Psoas muscle (tissue), 8 donors: ENCODE data around the gene SF3A1. TPM values are rescaled to one million over a fixed set of nuclear protein-coding genes. Genes with fewer than 3 reads are reported as not detected.
A peak's percentile ranks its signal among the peaks of the same experiment; 100 is the strongest.

Source experiments
- ATAC-seq, 4 donors: fragments of 200-7000 bp; cut with Tn5 transposase; one replicate each; pipeline ENCODE4 v1.9.1; 2020; ENCODE audit warnings: moderate library complexity in 3 of 4, mild to moderate bottlenecking in 2 of 4
- DNase-seq, 2 donors: peaks; one replicate each; pipeline ENCODE4 v3.0.0-alpha.2; 2020
- H3K27ac ChIP-seq: fragments of 200-600 bp; one replicate; pipeline ENCODE4 v1.8.0; 2022
- H3K27me3 ChIP-seq, 3 donors: fragments of 200-600 bp in 1 of 3; one replicate each; pipeline versions ENCODE4 v1.6.1 to v1.8.0; 2013 to 2022; ENCODE audit warnings: low read length in 2 of 3, mild to moderate bottlenecking in 2 of 3, moderate library complexity in 1 of 3; ENCODE audit not compliant: insufficient read depth in 3 of 3
- H3K36me3 ChIP-seq, 2 donors: fragments of 200-600 bp in 1 of 2; one replicate each; pipeline versions ENCODE4 v1.6.1 to v1.8.0; 2013 to 2022; ENCODE audit warnings: low read depth in 1 of 2, mild to moderate bottlenecking in 1 of 2, moderate library complexity in 1 of 2; ENCODE audit not compliant: insufficient read depth in 1 of 2
- H3K4me1 ChIP-seq: fragments of 200-600 bp; one replicate; pipeline ENCODE4 v1.8.0; 2022
- H3K4me3 ChIP-seq: fragments of 200-600 bp; one replicate; pipeline ENCODE4 v1.8.0; 2022; ENCODE audit warnings: mild to moderate bottlenecking
- H3K9me3 ChIP-seq: fragments of 200-600 bp; one replicate; pipeline ENCODE4 v1.8.0; 2022
- WGBS, 3 donors: extraction: QIAGEN DNeasy Blood & Tissue Kit; methylation state at CpG; one replicate each; pipeline versions ENCODE4 v1.1.6 to v1.1.7; 2013; 5-methylcytosine and 5-hydroxymethylcytosine counted together
- intact Hi-C, 2 donors: fragments of 100-400 bp; cut with DNase I; formaldehyde crosslinking; loops; one replicate each; pipeline versions ENCODE4 v1.11.0 to v1.14.2; 2022
- polyA plus RNA-seq, 3 donors: library from polyadenylated mRNA; stranded (reverse); fragments of 200-250 nt; gene quantifications; one replicate each; pipeline ENCODE4 v1.2.3, GENCODE V29; 2013
- total RNA-seq, 4 donors: library from RNA; stranded (reverse); fragmentation: NEBNext Ultra II Directional in 2 of 4; extraction: Animal tissue kit (Norgen Biotek cat#: 25700) in 2 of 4; gene quantifications; one replicate each; pipeline versions ENCODE4 v1.2.1 to v1.2.4, GENCODE V29; 2021 to 2023
- TF ChIP-seq, protein P1 (sequence below): fragments of 200-600 bp; IDR thresholded peaks from one replicate; pipeline ENCODE4 v1.8.0; 2022; ENCODE audit warnings: antibody characterized with exemption
- donor health status: healthy with polysubstance abuse.
- donor health status: DM: no; HTN: no; CAD: no; lungs with moderate emphysema.
- donor health status: Bipolar disorder and iron deficiency.
- donor health status: healthy.
- donor health status: DM: yes; HTN: yes; CAD: no.
- donor health status: DM: no; HTN: no; CAD: no.
- donor health status: DM: no; HTN: no; CAD: no.
- donor health status: DM: yes; HTN: yes; CAD: no.

The SF3A1 gene
- total and polyA plus RNA-seq, 7 donors, result 21.6 to 146 (median 107) TPM

DNA sequence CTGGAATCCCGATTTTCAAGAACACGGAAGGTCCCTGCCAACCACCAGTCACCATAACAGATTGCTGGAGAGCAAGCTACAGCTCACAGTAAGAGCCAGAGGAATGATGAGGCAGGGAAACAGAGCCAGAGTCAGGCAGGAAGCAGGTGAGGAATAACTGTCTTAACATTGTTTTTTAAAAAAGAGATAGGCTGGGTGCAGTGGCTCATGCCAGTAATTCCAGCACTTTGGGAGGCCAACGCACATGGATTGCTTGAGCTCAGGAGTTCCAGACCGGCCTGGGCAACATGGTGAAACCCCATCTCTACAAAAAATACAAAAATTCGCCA is 53.9 kb downstream of the SF3A1 start:
- no peak for ATAC-seq
- DNase-seq, result no peak
- Histone ChIP-seq H3K4me3 (no peak overlapping the region), H3K27ac (peak overlapping the region; percentile 46), H3K27me3 (no peaks in the 10 kb centered on the region), H3K9me3 (no peaks in the 10 kb centered on the region), H3K4me1 (peaks cover 13% of the 10 kb centered on the region), H3K36me3 (peaks cover 0 to 10% of the 10 kb centered on the region in 2 donors)
- intact Hi-C loops, result no loop called here
- TF ChIP-seq, protein P1, sequence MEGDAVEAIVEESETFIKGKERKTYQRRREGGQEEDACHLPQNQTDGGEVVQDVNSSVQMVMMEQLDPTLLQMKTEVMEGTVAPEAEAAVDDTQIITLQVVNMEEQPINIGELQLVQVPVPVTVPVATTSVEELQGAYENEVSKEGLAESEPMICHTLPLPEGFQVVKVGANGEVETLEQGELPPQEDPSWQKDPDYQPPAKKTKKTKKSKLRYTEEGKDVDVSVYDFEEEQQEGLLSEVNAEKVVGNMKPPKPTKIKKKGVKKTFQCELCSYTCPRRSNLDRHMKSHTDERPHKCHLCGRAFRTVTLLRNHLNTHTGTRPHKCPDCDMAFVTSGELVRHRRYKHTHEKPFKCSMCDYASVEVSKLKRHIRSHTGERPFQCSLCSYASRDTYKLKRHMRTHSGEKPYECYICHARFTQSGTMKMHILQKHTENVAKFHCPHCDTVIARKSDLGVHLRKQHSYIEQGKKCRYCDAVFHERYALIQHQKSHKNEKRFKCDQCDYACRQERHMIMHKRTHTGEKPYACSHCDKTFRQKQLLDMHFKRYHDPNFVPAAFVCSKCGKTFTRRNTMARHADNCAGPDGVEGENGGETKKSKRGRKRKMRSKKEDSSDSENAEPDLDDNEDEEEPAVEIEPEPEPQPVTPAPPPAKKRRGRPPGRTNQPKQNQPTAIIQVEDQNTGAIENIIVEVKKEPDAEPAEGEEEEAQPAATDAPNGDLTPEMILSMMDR, result no peak
- 54 to 66% (median 64%) methylated on average over 5 of the region's 5 CpGs for WGBS, 3 donors

DNA sequence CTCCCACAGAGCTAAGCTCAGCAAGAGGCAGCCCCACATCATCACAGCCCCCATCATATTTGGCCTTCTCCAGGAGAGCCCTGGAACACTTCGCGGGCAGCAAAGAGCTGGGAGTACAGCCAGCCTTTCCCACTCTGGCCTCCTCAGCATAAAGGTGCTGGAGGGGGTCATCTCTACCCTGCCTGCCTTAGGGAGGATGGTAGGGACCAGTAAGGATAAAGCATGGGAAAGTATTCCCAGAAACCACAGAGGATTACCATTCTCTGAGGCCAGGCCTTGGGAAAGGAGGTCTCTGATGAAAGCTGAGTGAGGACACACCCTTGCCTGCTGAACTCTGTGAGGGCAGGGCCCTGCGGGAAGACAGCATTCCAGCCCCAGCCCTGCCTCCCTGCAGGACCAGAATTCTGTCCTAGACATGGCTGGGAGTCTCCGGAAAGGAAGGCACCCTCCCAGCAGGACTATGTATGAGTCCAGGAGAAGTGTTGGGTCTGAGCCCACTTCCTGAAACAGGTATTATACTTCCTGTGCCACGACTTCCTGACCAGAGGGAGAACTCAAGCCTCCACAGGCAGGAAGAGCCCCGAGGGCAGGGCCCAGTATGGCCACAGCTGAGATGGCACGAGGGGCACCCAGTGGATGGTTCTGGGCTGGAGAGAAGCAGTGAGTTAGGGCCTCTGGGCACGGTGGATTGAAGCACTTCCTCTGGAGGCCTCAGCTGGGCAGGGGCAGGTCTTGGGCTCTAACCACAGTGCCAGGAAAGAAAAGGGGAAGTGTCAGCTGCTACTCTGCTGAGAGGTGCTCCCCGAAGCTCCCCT is 54.5 kb downstream of the SF3A1 start:
- peaks cover 13% of the 10 kb centered on the region for H3K4me1 ChIP-seq
- no peaks in the 10 kb centered on the region for H3K27me3 ChIP-seq
- WGBS, 3 donors, result 40 to 52% (median 41%) methylated on average over 9 of the region's 9 CpGs
- intact Hi-C loops, result no loop called here
- peak in 1 of 2 donors; percentile 70 for DNase-seq
- no peak overlapping the region for H3K4me3 ChIP-seq
- no peaks in the 10 kb centered on the region for H3K9me3 ChIP-seq
- H3K36me3 ChIP-seq, result peaks cover 0 to 15% of the 10 kb centered on the region in 2 donors
- ATAC-seq, result peak; percentile 29 to 39 (median 33)
- peak overlapping the region; percentile 46 for H3K27ac ChIP-seq
- TF ChIP-seq, protein P1, result no peak

DNA sequence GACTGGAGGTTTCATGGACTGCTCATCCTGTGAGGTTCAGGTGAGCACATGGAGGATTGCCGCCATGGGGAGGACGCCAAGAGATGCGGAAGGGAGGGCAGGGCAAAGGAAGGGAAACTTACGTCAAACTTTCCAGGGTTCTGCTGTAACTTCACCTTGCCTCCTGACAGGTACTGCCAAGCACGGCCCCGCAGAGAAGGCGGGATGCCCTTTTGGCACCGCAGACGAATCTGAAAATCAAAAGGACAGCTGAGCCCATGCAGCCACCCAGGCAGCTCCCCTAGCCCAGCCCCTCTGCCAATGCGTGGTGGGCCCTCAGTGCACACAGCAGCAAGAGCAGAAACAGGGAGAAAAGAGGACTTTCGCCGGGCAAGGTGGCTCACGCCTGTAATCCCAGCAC is 57.4 kb downstream of the SF3A1 start:
- ATAC-seq (no peak), DNase-seq (no peak)
- TF ChIP-seq, protein P1, result no peak
- H3K27ac ChIP-seq, result no peak overlapping the region
- intact Hi-C loops, result no loop called here
- H3K36me3 ChIP-seq, result peaks cover 0 to 25% of the 10 kb centered on the region in 2 donors
- peaks cover 9% of the 10 kb centered on the region for H3K4me1 ChIP-seq
- WGBS, 3 donors, result 95 to 96% (median 95%) methylated on average over 13 of the region's 13 CpGs
- no peaks in the 10 kb centered on the region for H3K27me3 ChIP-seq
- H3K4me3 ChIP-seq, result no peak overlapping the region
- H3K9me3 ChIP-seq, result no peaks in the 10 kb centered on the region

DNA sequence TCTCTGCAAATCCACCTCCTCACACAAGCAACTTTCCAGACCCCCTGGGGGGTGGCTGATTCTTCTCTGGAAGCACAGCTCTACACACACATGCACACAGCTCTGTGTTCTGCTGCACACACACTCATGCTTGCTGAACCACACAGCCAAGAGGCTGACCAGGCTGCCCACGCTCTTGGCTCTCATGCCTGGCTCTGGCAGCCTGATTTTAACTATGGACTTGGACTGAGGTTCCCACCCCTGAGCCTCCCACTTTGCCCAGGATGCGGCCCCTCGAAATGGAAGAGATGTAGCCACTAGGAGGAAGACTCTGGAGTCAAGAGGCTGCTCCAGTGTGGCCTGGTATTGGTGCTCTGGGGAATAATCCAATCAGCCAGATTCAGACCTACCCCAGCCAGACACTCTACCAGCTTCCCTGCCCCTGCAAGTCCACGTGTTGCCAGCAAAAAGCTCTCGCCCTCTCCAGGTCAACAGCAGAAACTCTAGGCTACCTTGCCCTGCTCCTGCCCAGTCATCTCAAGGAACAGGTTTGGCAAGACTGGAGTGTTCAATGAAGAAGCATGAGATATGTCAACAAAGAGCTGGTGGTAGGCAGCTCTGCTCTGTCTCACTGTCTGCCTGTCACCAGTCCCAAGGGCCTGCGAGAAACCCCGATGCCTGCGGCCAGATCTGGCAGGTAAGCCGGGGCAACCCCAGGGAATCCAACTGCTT is 58.5 kb downstream of the SF3A1 start:
- DNase-seq (no peak), ATAC-seq (no peak)
- Histone ChIP-seq H3K27me3 (no peaks in the 10 kb centered on the region), H3K4me3 (no peak overlapping the region), H3K36me3 (peaks cover 0 to 29% of the 10 kb centered on the region in 2 donors), H3K4me1 (peaks cover 9% of the 10 kb centered on the region), H3K27ac (no peak overlapping the region), H3K9me3 (no peaks in the 10 kb centered on the region)
- TF ChIP-seq, protein P1, result no peak
- 89 to 93% (median 92%) methylated on average over 9 of the region's 9 CpGs for WGBS, 3 donors
- intact Hi-C loops, result no loop called here
